WTC11 (cell line): ENCODE results near the gene P4HB. TPM values are rescaled to one million over a fixed set of nuclear protein-coding genes. Genes with fewer than 3 reads are reported as not detected.

Experiments used
- ATAC-seq: fragments of 200-7000 bp; cut with Tn5 transposase; 2 replicates; pipeline ENCODE4 v1.10.0; 2021; ENCODE audit warnings: mild to moderate bottlenecking, moderate library complexity
- CTCF ChIA-PET: fragments of 300-600 bp; sonication (Branson Sonifier 250); formaldehyde crosslinking; loops from one replicate; lab custom pipeline; 2021; ENCODE audit warnings: antibody characterized with exemption; lab: Charles Lee
- POLR2A ChIA-PET: fragments of 350-600 bp; sonication (Branson Sonifier 250); formaldehyde crosslinking; loops from one replicate; lab custom pipeline; 2021; ENCODE audit warnings: antibody characterized with exemption; lab: Charles Lee
- DNase-seq: peaks from one replicate; pipeline ENCODE4 v3.0.0; 2021; ENCODE audit warnings: low spot score
- H3K27ac Mint-ChIP-seq: 2 replicates; pipeline ENCODE4 v1.8.0; 2021; ENCODE audit warnings: mixed read lengths
- H3K27me3 Mint-ChIP-seq: 2 replicates; pipeline ENCODE4 v1.8.0; 2021; ENCODE audit warnings: low read depth, mild to moderate bottlenecking, moderate library complexity, mixed read lengths
- H3K36me3 Mint-ChIP-seq: 2 replicates; pipeline ENCODE4 v1.8.0; 2021; ENCODE audit warnings: mixed read lengths
- H3K4me1 Mint-ChIP-seq: 2 replicates; pipeline ENCODE4 v1.8.0; 2022; ENCODE audit warnings: mixed read lengths
- H3K4me3 Mint-ChIP-seq: 2 replicates; pipeline ENCODE4 v1.8.0; 2021; ENCODE audit warnings: mild to moderate bottlenecking, moderate library complexity, mixed read lengths
- H3K9me3 Mint-ChIP-seq: 2 replicates; pipeline ENCODE4 v1.8.0; 2021; ENCODE audit warnings: mixed read lengths
- AR ChIP-seq: fragments of 250-450 bp; sonication (Bioruptor Pico); IDR thresholded peaks from 2 replicates; pipeline ENCODE4 v1.9.0; 2021; ENCODE audit warnings: mild to moderate bottlenecking
- CREM ChIP-seq: sonication (generic); formaldehyde crosslinking; IDR thresholded peaks from 2 replicates; pipeline ENCODE4 v1.8.1; 2022; ENCODE audit warnings: mild to moderate bottlenecking, missing genetic modification reagents, moderate library complexity
- CTCF ChIP-seq: fragments of 200-600 bp; IDR thresholded peaks from 2 replicates; pipeline ENCODE4 v1.8.0; 2022; ENCODE audit warnings: antibody characterized with exemption
- ELF4 ChIP-seq: sonication (generic); formaldehyde crosslinking; IDR thresholded peaks from 2 replicates; pipeline ENCODE4 v1.8.1; 2022; ENCODE audit warnings: low read depth, mild to moderate bottlenecking, moderate library complexity, missing genetic modification reagents
- ESRRA ChIP-seq: sonication (generic); formaldehyde crosslinking; IDR thresholded peaks from 2 replicates; pipeline ENCODE4 v1.8.1; 2022; ENCODE audit warnings: mild to moderate bottlenecking, missing genetic modification reagents, borderline replicate concordance
- ETV6 ChIP-seq: sonication (generic); formaldehyde crosslinking; IDR thresholded peaks from 2 replicates; pipeline ENCODE4 v1.8.1; 2022; ENCODE audit warnings: mild to moderate bottlenecking, missing genetic modification reagents
- HMGXB4 ChIP-seq: sonication (generic); formaldehyde crosslinking; IDR thresholded peaks from 2 replicates; pipeline ENCODE4 v1.8.1; 2023; ENCODE audit warnings: mild to moderate bottlenecking, moderate library complexity, missing genetic modification reagents
- IRF1 ChIP-seq: sonication (generic); formaldehyde crosslinking; IDR thresholded peaks from 2 replicates; pipeline ENCODE4 v1.8.0; 2023; ENCODE audit warnings: missing genetic modification reagents
- TEAD1 ChIP-seq: sonication (generic); formaldehyde crosslinking; IDR thresholded peaks from 2 replicates; pipeline ENCODE4 v1.8.0; 2022; ENCODE audit warnings: mild to moderate bottlenecking, missing genetic modification reagents
- total RNA-seq: library from RNA; stranded (reverse); gene quantifications from 3 replicates; pipeline ENCODE4 v1.2.3, GENCODE V29; 2021
- TF ChIP-seq, protein P1 (sequence below): fragments of 250-450 bp; sonication (Bioruptor Pico); IDR thresholded peaks from 2 replicates; pipeline ENCODE4 v1.9.0; 2021; ENCODE audit warnings: mild to moderate bottlenecking
- TF ChIP-seq, protein P2 (sequence below): sonication (generic); formaldehyde crosslinking; conservative IDR thresholded peaks from 2 replicates; pipeline ENCODE4 v1.8.1; 2023; ENCODE audit warnings: mild to moderate bottlenecking, low read depth, missing genetic modification reagents, moderate library complexity
- TF ChIP-seq, protein P3 (sequence below): fragments of 250-450 bp; sonication (Bioruptor Pico); IDR thresholded peaks from 2 replicates; pipeline ENCODE4 v2.1.2; 2022; ENCODE audit warnings: mild to moderate bottlenecking, moderate library complexity
- TF ChIP-seq, protein P4 (sequence below): sonication (generic); formaldehyde crosslinking; IDR thresholded peaks from 2 replicates; pipeline ENCODE4 v1.8.1; 2023; ENCODE audit warnings: mild to moderate bottlenecking, missing genetic modification reagents, moderate library complexity
- TF ChIP-seq, protein P5 (sequence below): fragments of 250-450 bp; sonication (Bioruptor Pico); IDR thresholded peaks from 2 replicates; pipeline ENCODE4 v1.8.0; 2021; ENCODE audit warnings: mild to moderate bottlenecking
- TF ChIP-seq, protein P6 (sequence below): sonication (generic); formaldehyde crosslinking; IDR thresholded peaks from 2 replicates; pipeline ENCODE4 v1.8.1; 2023; ENCODE audit warnings: mild to moderate bottlenecking, missing genetic modification reagents, borderline replicate concordance

Gene P4HB
- total RNA-seq, 1 experiment from 2014 or later: 380 TPM

DNA sequence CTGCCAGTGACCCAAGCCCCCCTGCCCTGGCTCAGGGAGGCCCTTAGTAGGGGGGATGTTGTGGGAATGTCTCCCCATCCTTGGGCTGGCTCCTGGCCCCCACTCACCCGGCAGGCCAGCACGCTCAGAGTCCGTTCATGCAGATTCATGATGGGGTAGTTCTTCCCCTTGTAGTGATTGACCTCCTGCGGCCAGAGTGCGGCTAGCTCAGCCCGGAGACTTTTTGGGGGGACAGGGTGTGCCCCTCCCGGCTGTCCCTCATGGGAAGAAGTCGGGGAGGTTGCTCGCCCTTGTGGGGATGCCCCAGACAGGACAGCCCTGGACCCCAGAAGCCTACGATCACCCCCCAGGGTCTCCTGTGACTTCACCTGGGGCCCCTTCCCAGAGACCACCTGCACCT lies 45.7 kb upstream of the P4HB start:
- peaks cover 7% of the 10 kb centered on the region for H3K27me3 Mint-ChIP-seq
- TF ChIP-seq ELF4 (CRISPR knock-in tag) (no peak), IRF1 (CRISPR knock-in tag) (no peak), ETV6 (CRISPR knock-in tag) (no peak), AR (CRISPR knock-in tag) (no peak), ESRRA (CRISPR knock-in tag) (no peak), CREM (CRISPR knock-in tag) (no peak), HMGXB4 (CRISPR knock-in tag) (no peak), CTCF (no peak), TEAD1 (CRISPR knock-in tag) (no peak)
- TF ChIP-seq, protein P1, sequence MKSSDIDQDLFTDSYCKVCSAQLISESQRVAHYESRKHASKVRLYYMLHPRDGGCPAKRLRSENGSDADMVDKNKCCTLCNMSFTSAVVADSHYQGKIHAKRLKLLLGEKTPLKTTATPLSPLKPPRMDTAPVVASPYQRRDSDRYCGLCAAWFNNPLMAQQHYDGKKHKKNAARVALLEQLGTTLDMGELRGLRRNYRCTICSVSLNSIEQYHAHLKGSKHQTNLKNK (CRISPR knock-in tag): no peak
- TF ChIP-seq, protein P2, sequence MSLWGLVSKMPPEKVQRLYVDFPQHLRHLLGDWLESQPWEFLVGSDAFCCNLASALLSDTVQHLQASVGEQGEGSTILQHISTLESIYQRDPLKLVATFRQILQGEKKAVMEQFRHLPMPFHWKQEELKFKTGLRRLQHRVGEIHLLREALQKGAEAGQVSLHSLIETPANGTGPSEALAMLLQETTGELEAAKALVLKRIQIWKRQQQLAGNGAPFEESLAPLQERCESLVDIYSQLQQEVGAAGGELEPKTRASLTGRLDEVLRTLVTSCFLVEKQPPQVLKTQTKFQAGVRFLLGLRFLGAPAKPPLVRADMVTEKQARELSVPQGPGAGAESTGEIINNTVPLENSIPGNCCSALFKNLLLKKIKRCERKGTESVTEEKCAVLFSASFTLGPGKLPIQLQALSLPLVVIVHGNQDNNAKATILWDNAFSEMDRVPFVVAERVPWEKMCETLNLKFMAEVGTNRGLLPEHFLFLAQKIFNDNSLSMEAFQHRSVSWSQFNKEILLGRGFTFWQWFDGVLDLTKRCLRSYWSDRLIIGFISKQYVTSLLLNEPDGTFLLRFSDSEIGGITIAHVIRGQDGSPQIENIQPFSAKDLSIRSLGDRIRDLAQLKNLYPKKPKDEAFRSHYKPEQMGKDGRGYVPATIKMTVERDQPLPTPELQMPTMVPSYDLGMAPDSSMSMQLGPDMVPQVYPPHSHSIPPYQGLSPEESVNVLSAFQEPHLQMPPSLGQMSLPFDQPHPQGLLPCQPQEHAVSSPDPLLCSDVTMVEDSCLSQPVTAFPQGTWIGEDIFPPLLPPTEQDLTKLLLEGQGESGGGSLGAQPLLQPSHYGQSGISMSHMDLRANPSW: no peak
- TF ChIP-seq, protein P3, sequence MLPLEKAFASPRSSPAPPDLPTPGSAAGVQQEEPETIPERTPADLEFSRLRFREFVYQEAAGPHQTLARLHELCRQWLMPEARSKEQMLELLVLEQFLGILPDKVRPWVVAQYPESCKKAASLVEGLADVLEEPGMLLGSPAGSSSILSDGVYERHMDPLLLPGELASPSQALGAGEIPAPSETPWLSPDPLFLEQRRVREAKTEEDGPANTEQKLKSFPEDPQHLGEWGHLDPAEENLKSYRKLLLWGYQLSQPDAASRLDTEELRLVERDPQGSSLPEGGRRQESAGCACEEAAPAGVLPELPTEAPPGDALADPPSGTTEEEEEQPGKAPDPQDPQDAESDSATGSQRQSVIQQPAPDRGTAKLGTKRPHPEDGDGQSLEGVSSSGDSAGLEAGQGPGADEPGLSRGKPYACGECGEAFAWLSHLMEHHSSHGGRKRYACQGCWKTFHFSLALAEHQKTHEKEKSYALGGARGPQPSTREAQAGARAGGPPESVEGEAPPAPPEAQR: no peak
- TF ChIP-seq, protein P4, sequence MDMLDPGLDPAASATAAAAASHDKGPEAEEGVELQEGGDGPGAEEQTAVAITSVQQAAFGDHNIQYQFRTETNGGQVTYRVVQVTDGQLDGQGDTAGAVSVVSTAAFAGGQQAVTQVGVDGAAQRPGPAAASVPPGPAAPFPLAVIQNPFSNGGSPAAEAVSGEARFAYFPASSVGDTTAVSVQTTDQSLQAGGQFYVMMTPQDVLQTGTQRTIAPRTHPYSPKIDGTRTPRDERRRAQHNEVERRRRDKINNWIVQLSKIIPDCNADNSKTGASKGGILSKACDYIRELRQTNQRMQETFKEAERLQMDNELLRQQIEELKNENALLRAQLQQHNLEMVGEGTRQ (CRISPR knock-in tag): no peak
- TF ChIP-seq, protein P5, sequence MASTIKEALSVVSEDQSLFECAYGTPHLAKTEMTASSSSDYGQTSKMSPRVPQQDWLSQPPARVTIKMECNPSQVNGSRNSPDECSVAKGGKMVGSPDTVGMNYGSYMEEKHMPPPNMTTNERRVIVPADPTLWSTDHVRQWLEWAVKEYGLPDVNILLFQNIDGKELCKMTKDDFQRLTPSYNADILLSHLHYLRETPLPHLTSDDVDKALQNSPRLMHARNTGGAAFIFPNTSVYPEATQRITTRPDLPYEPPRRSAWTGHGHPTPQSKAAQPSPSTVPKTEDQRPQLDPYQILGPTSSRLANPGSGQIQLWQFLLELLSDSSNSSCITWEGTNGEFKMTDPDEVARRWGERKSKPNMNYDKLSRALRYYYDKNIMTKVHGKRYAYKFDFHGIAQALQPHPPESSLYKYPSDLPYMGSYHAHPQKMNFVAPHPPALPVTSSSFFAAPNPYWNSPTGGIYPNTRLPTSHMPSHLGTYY: no peak
- TF ChIP-seq, protein P6, sequence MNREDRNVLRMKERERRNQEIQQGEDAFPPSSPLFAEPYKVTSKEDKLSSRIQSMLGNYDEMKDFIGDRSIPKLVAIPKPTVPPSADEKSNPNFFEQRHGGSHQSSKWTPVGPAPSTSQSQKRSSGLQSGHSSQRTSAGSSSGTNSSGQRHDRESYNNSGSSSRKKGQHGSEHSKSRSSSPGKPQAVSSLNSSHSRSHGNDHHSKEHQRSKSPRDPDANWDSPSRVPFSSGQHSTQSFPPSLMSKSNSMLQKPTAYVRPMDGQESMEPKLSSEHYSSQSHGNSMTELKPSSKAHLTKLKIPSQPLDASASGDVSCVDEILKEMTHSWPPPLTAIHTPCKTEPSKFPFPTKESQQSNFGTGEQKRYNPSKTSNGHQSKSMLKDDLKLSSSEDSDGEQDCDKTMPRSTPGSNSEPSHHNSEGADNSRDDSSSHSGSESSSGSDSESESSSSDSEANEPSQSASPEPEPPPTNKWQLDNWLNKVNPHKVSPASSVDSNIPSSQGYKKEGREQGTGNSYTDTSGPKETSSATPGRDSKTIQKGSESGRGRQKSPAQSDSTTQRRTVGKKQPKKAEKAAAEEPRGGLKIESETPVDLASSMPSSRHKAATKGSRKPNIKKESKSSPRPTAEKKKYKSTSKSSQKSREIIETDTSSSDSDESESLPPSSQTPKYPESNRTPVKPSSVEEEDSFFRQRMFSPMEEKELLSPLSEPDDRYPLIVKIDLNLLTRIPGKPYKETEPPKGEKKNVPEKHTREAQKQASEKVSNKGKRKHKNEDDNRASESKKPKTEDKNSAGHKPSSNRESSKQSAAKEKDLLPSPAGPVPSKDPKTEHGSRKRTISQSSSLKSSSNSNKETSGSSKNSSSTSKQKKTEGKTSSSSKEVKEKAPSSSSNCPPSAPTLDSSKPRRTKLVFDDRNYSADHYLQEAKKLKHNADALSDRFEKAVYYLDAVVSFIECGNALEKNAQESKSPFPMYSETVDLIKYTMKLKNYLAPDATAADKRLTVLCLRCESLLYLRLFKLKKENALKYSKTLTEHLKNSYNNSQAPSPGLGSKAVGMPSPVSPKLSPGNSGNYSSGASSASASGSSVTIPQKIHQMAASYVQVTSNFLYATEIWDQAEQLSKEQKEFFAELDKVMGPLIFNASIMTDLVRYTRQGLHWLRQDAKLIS (CRISPR knock-in tag): no peak
- no peaks in the 10 kb centered on the region for H3K36me3 Mint-ChIP-seq
- DNase-seq (no peak), ATAC-seq (no peak)
- H3K9me3 Mint-ChIP-seq: no peaks in the 10 kb centered on the region
- CTCF ChIA-PET: no interaction called here
- POLR2A ChIA-PET: no interaction called here
- no peak overlapping the region for H3K4me3 Mint-ChIP-seq
- H3K27ac Mint-ChIP-seq: no peak overlapping the region
- H3K4me1 Mint-ChIP-seq: peaks cover 3% of the 10 kb centered on the region; the same call in 1 of the 2 replicates
